Liver (tissue), 3 donors: Measurements from ENCODE around the gene PLK1.

Experiments used
- CTCF ChIP-seq: fragments of 150-350 bp; IDR thresholded peaks from 2 replicates; pipeline ENCODE4 v1.5.1; 2017; ENCODE audit warnings: improper control_type of control experiment, low read depth, low read length; ENCODE audit not compliant: missing input control
- EGR1 ChIP-seq, 2 donors: IDR thresholded peaks; 2 replicates each; pipeline ENCODE4 v1.6.1; 2016 to 2018; ENCODE audit warnings: antibody characterized with exemption in 2 of 2, low read depth in 2 of 2
- donor health status: healthy.
- donor health status: healthy.

DNA sequence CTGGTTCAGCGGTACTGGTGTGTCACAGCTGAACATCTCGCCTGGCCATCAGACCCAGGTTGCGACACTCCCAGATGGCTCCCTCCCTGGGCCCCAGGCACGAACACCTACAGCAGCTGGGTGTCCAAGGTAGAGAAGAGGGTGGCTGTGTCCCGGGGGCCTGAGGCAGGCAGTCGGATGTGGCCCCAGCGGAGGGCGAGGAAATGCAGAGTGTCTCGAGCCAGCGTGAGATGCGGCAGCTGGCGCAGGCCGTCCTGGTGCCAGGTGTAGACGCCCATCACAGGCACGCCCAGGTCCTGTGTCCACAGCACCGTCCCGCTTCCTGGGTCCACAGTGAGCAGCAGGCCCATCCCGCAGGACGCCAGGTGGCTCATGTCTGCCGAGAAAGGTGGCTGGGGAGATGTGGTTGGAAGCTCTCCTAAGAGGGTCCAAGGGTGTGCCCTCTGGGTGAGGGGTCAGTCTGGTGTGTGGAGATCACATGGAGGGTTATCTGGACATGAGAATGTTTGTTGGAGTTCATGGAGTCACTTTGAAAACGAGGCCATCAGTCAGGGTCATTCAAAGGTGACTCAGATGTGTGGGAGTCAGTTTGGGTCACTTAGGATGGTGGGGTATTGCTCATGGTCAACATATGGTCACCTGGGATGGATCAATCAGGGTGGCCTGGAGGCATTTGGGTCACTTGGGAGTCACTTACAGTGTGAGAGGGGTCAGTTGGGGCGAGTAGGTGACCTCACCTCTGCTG lies 26.3 kb downstream of the PLK1 start:
- TF ChIP-seq EGR1 (IDR thresholded peaks at IDR 0.05; ENCODE audit: low read depth in 2 of 2) (no peak), CTCF (no peak)
